Left lung (tissue), 10 donors: Measurements from ENCODE around the gene HECTD4. TPM values are rescaled to one million over a fixed set of nuclear protein-coding genes. Genes with fewer than 3 reads are reported as not detected.

ENCODE experiments used
- ATAC-seq: fragments of 200-7000 bp; cut with Tn5 transposase; one replicate; pipeline ENCODE4 v1.9.1; 2020; ENCODE audit warnings: moderate library complexity
- DNase-seq, 4 donors: peaks; one replicate each; pipeline ENCODE4 v3.0.0-alpha.2; 2013 to 2020
- H3K27ac ChIP-seq, 2 donors: fragments of 200-600 bp; sonication (generic) in 1 of 2; one replicate each; pipeline versions ENCODE4 v1.5.0 to v1.8.0; 2020 to 2021
- H3K27me3 ChIP-seq, 2 donors: fragments of 200-600 bp; sonication (generic) in 1 of 2; one replicate each; pipeline versions ENCODE4 v1.5.0 to v1.8.0; 2020 to 2021
- H3K36me3 ChIP-seq, 2 donors: fragments of 200-600 bp; sonication (generic) in 1 of 2; one replicate each; pipeline versions ENCODE4 v1.5.0 to v1.8.0; 2020 to 2021
- H3K4me1 ChIP-seq, 2 donors: fragments of 200-600 bp; one replicate each; pipeline ENCODE4 v1.8.0; 2021
- H3K4me3 ChIP-seq, 2 donors: fragments of 200-600 bp; sonication (generic) in 1 of 2; one replicate each; pipeline versions ENCODE4 v1.5.0 to v1.8.0; 2020 to 2021; ENCODE audit warnings: mild to moderate bottlenecking in 1 of 2
- H3K9me3 ChIP-seq, 2 donors: fragments of 200-600 bp; sonication (generic) in 1 of 2; one replicate each; pipeline versions ENCODE4 v1.5.0 to v1.8.0; 2020 to 2021
- CTCF ChIP-seq, 2 donors: fragments of 200-600 bp; sonication (generic) in 1 of 2; IDR thresholded peaks; one replicate each; pipeline versions ENCODE4 v1.5.0 to v1.8.0; 2021; ENCODE audit warnings: antibody characterized with exemption in 2 of 2
- intact Hi-C, 2 donors: fragments of 100-400 bp; cut with DNase I; formaldehyde crosslinking; loops; one replicate each; pipeline versions ENCODE4 v1.11.2 to v1.14.2; 2022
- polyA plus RNA-seq, 6 donors: library from polyadenylated mRNA; unstranded; fragments of 120-200 nt; gene quantifications; one replicate each; pipeline ENCODE4 v1.2.1, GENCODE V29; 2013; ENCODE audit not compliant: insufficient read length in 6 of 6
- total RNA-seq, 2 donors: library from RNA; stranded (reverse); fragmentation: NEBNext Ultra II Directional; extraction: Animal tissue kit (Norgen Biotek cat#: 25700); gene quantifications; one replicate each; pipeline ENCODE4 v1.2.1, GENCODE V29; 2021
- donor health status: DM: no; HTN: yes; CAD: no.
- donor health status: DM: no; HTN: no; CAD: no.

HECTD4 gene
- total and polyA plus RNA-seq, 8 donors: 41.3 to 78.6 (median 64.9) TPM

GRCh38 chr12:112294793-112295192 lies 87.4 kb downstream of the HECTD4 start:
- DNase-seq (no peak), ATAC-seq (no peak)
- Histone ChIP-seq H3K4me3 (no peak overlapping the region), H3K9me3 (peaks cover 0 to 2% of the 10 kb centered on the region in 2 donors), H3K36me3 (peaks cover 0 to 33% of the 10 kb centered on the region in 2 donors), H3K4me1 (no peaks in the 10 kb centered on the region), H3K27me3 (no peaks in the 10 kb centered on the region), H3K27ac (no peak overlapping the region)
- intact Hi-C loops: no loop called here
- TF ChIP-seq CTCF (IDR thresholded peaks at IDR 0.05): no peak

GRCh38 chr12:112288638-112289037 lies 93.6 kb downstream of the HECTD4 start:
- intact Hi-C loops: no loop called here
- no peak overlapping the region for H3K27ac ChIP-seq
- no peak for ATAC-seq
- H3K4me1 ChIP-seq: no peaks in the 10 kb centered on the region
- H3K4me3 ChIP-seq: no peak overlapping the region
- H3K27me3 ChIP-seq: no peaks in the 10 kb centered on the region
- no peak for TF ChIP-seq CTCF (IDR thresholded peaks at IDR 0.05)
- no peak for DNase-seq
- peaks cover 0 to 41% of the 10 kb centered on the region in 2 donors for H3K36me3 ChIP-seq
- peaks cover 0 to 21% of the 10 kb centered on the region in 2 donors for H3K9me3 ChIP-seq

- TF ChIP-seq CTCF (IDR thresholded peaks at IDR 0.05): no peak
- no peaks in the 10 kb centered on the region for H3K27me3 ChIP-seq
- no peaks in the 10 kb centered on the region for H3K4me1 ChIP-seq
- H3K27ac ChIP-seq: no peak overlapping the region
- intact Hi-C loops: no loop called here
- no peak overlapping the region for H3K4me3 ChIP-seq
- DNase-seq (no peak), ATAC-seq (no peak)
- peaks cover 0 to 34% of the 10 kb centered on the region in 2 donors for H3K36me3 ChIP-seq
- H3K9me3 ChIP-seq: peaks cover 0 to 21% of the 10 kb centered on the region in 2 donors
Observed at GRCh38 chr12:112285600-112286401, 96.4 kb downstream of the HECTD4 start.

GRCh38 chr12:112283546-112283945 lies 98.7 kb downstream of the HECTD4 start:
- Histone ChIP-seq H3K4me1 (no peaks in the 10 kb centered on the region), H3K9me3 (peaks cover 0 to 6% of the 10 kb centered on the region in 2 donors), H3K36me3 (peaks cover 0 to 17% of the 10 kb centered on the region in 2 donors), H3K27ac (no peak overlapping the region), H3K27me3 (no peaks in the 10 kb centered on the region), H3K4me3 (no peak overlapping the region)
- DNase-seq (peak in 1 of 4 donors; percentile 57), ATAC-seq (no peak)
- intact Hi-C loops: no loop called here
- no peak for TF ChIP-seq CTCF (IDR thresholded peaks at IDR 0.05)

GRCh38 chr12:112282920-112283319 lies 99.3 kb downstream of the HECTD4 start:
- no peak for DNase-seq
- H3K4me1 ChIP-seq: no peaks in the 10 kb centered on the region

More at GRCh38 chr12:112282920-112283319, 99.3 kb downstream of the HECTD4 start:
- no peaks in the 10 kb centered on the region for H3K27me3 ChIP-seq
- intact Hi-C loops: no loop called here
- no peak overlapping the region for H3K27ac ChIP-seq
- no peak for ATAC-seq
- peaks cover 0 to 16% of the 10 kb centered on the region in 2 donors for H3K36me3 ChIP-seq
- no peaks in the 10 kb centered on the region for H3K9me3 ChIP-seq
- H3K4me3 ChIP-seq: no peak overlapping the region
- no peak for TF ChIP-seq CTCF (IDR thresholded peaks at IDR 0.05)
